Left ventricle myocardium inferior (tissue), 1 donor: ENCODE results near the gene ADAMTSL1. TPM values are rescaled to one million over a fixed set of nuclear protein-coding genes. Genes with fewer than 3 reads are reported as not detected.

Experiments used
- DNase-seq: peaks from one replicate; pipeline ENCODE4 v3.0.0-alpha.2; 2020
- H3K27ac ChIP-seq: fragments of 200-600 bp; replicated peaks from 2 replicates; pipeline ENCODE4 v1.8.0; 2021
- H3K27me3 ChIP-seq: fragments of 200-600 bp; 2 replicates; pipeline ENCODE4 v1.8.0; 2021; ENCODE audit warnings: low read depth
- H3K36me3 ChIP-seq: fragments of 200-600 bp; 2 replicates; pipeline ENCODE4 v1.8.0; 2021
- H3K4me1 ChIP-seq: fragments of 200-600 bp; 2 replicates; pipeline ENCODE4 v1.8.0; 2021
- H3K4me3 ChIP-seq: fragments of 200-600 bp; 2 replicates; pipeline ENCODE4 v1.8.0; 2021; ENCODE audit warnings: mild to moderate bottlenecking, moderate library complexity
- H3K9me3 ChIP-seq: fragments of 200-600 bp; replicated peaks from 2 replicates; pipeline ENCODE4 v1.8.0; 2021
- CTCF ChIP-seq: fragments of 200-600 bp; IDR thresholded peaks from 2 replicates; pipeline ENCODE4 v1.8.0; 2021; ENCODE audit warnings: antibody characterized with exemption, mild to moderate bottlenecking, borderline replicate concordance
- intact Hi-C: fragments of 100-400 bp; cut with micrococcal nuclease; formaldehyde crosslinking; loops from one replicate; pipeline ENCODE4 v1.11.0; 2022
- total RNA-seq: library from RNA; stranded (reverse); fragmentation: NEBNext Ultra II Directional; extraction: Animal tissue kit (Norgen Biotek cat#: 25700); gene quantifications from one replicate; pipeline ENCODE4 v1.2.1, GENCODE V29; 2021
- donor health status: DM: no; HTN: yes; CAD: no; lungs with severe emphysema.

Gene ADAMTSL1
- total RNA-seq, 1 donor from 2014 or later, result 1.7 TPM

GRCh38 chr9:18796696-18797270 is 322.8 kb downstream of the ADAMTSL1 start:
- Histone ChIP-seq H3K4me1 (peaks cover 9% of the 10 kb centered on the region), H3K4me3 (no peak overlapping the region), H3K27ac (no peak overlapping the region), H3K36me3 (no peaks in the 10 kb centered on the region), H3K9me3 (no peaks in the 10 kb centered on the region), H3K27me3 (no peaks in the 10 kb centered on the region)
- no peak for DNase-seq
- intact Hi-C loops, result no loop called here
- no peak for TF ChIP-seq CTCF

- H3K4me1 ChIP-seq, result peaks cover 9% of the 10 kb centered on the region
- intact Hi-C loops, result no loop called here
Measured at GRCh38 chr9:18798106-18798505, 324.2 kb downstream of the ADAMTSL1 start.

GRCh38 chr9:18798508-18799290 is 324.7 kb downstream of the ADAMTSL1 start:
- intact Hi-C loops, result no loop called here
- Histone ChIP-seq H3K27me3 (no peaks in the 10 kb centered on the region), H3K9me3 (no peaks in the 10 kb centered on the region), H3K4me3 (no peak overlapping the region), H3K27ac (no peak overlapping the region), H3K36me3 (no peaks in the 10 kb centered on the region), H3K4me1 (peaks cover 9% of the 10 kb centered on the region)
- no peak for DNase-seq
- TF ChIP-seq CTCF, result no peak

More at GRCh38 chr9:18798106-18798505, 324.2 kb downstream of the ADAMTSL1 start:
- TF ChIP-seq CTCF, result no peak
- DNase-seq, result no peak
- H3K36me3 ChIP-seq, result no peaks in the 10 kb centered on the region
- H3K27me3 ChIP-seq, result no peaks in the 10 kb centered on the region
- no peak overlapping the region for H3K27ac ChIP-seq
- H3K4me3 ChIP-seq, result no peak overlapping the region
- no peaks in the 10 kb centered on the region for H3K9me3 ChIP-seq

GRCh38 chr9:18799428-18799827 is 325.5 kb downstream of the ADAMTSL1 start:
- TF ChIP-seq CTCF, result no peak
- H3K36me3 ChIP-seq, result no peaks in the 10 kb centered on the region
- H3K27ac ChIP-seq, result no peak overlapping the region
- intact Hi-C loops, result no loop called here
- no peaks in the 10 kb centered on the region for H3K9me3 ChIP-seq
- H3K27me3 ChIP-seq, result no peaks in the 10 kb centered on the region
- no peak for DNase-seq
- H3K4me1 ChIP-seq, result peaks cover 9% of the 10 kb centered on the region
- H3K4me3 ChIP-seq, result no peak overlapping the region

- Histone ChIP-seq H3K4me3 (no peak overlapping the region), H3K4me1 (peaks cover 9% of the 10 kb centered on the region), H3K27ac (no peak overlapping the region), H3K36me3 (no peaks in the 10 kb centered on the region), H3K27me3 (no peaks in the 10 kb centered on the region), H3K9me3 (no peaks in the 10 kb centered on the region)
- TF ChIP-seq CTCF, result no peak
- DNase-seq, result no peak
- intact Hi-C loops, result no loop called here
Measured at GRCh38 chr9:18800579-18800978, 326.6 kb downstream of the ADAMTSL1 start.
